ENCODE measurements around the gene CNPY3.
"Not testable (repeated sequence)": the region's sequence is repeated elsewhere in the genome, so short reads cannot be mapped to it uniquely, and the experiment has no call there.

CNPY3 gene

GRCh38 chr6:42928986-42929820 is at the start of gene CNPY3:
TSS of gene CNPY3 (plus strand) at chr6:42929480. CDS start at chr6:42929571, 91 bp downstream.
- peak; percentile 86 to 93 for DNase-seq (ENCODE audit: low read depth in 2 of 2)

DNA sequence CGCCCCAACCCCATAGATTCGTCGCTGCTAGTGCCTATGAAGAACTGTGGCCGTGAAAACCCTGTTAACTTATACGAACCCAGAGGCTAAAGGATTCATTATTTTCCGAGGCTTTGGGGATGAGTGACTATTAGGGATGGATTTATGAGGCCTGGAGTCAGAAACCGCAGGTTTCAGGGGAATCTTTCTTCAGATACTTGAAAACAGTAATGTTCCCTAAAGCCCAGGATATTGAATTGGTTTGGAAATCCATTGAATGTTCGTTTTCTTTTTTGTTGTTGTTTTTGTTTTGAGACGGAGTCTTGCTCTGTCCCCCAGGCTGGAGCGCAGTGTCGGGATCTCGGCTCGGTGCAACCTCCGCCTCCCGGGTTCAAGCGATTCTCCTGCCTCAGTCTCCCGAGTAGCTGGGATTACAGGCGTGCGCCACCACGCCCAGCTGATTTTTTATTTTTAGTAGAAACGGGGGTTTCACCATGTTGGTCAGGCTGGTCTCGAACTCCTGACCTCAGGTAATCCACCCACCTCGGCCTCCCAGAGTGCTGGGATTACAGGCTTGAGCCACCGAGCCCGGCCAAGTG is 49.0 kb upstream of the CNPY3 start:
- not testable (repeated sequence) for DNase-seq (ENCODE audit: low read depth in 2 of 2)

DNA sequence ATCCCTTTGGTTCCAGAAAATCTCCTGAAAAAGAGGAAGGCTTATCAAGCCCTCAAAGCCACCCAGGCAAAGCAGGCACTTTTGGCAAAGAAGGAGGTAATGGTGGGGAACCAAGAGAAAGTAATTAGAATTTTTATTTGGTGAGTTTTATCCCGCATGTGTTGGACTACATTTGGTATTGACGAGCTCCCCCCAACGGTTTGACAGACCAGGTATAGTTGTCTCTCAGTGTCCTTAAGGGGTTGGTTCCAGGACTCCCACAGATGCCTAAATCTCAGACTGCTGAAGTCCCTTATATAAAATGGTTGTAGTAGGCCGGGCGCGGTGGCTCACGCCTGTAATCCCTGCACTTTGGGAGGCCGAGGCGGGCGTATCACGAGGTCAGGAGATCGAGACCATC is 48.4 kb upstream of the CNPY3 start:
- not testable (repeated sequence) for DNase-seq (ENCODE audit: low read depth in 2 of 2)

GRCh38 chr6:42885702-42886101 is 43.6 kb upstream of the CNPY3 start:
- DNase-seq (ENCODE audit: low read depth in 2 of 2) = no peak

GRCh38 chr6:42888201-42888600 is 41.1 kb upstream of the CNPY3 start:
- not testable (repeated sequence) for DNase-seq (ENCODE audit: low read depth in 2 of 2)

DNA sequence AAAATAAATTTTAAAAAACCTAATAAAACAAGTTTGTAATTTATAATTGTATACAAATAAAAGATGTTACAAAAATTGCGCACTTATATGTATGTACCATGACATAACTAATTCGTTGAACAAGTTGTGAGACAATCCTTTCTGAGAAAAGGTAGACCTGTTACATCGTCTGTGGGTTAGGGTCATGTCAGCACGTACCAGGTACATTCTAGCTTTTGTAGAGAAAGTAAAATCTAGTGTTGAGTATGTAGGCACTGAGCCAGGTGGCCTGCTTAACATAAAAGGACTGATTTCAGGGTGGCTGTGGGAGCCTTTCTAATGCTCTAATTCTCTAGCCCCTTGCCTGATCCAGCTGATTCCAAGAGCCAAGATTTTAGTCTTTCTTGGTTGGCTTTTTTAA is 39.5 kb upstream of the CNPY3 start:
- DNase-seq (ENCODE audit: low read depth in 2 of 2) = no peak

DNA sequence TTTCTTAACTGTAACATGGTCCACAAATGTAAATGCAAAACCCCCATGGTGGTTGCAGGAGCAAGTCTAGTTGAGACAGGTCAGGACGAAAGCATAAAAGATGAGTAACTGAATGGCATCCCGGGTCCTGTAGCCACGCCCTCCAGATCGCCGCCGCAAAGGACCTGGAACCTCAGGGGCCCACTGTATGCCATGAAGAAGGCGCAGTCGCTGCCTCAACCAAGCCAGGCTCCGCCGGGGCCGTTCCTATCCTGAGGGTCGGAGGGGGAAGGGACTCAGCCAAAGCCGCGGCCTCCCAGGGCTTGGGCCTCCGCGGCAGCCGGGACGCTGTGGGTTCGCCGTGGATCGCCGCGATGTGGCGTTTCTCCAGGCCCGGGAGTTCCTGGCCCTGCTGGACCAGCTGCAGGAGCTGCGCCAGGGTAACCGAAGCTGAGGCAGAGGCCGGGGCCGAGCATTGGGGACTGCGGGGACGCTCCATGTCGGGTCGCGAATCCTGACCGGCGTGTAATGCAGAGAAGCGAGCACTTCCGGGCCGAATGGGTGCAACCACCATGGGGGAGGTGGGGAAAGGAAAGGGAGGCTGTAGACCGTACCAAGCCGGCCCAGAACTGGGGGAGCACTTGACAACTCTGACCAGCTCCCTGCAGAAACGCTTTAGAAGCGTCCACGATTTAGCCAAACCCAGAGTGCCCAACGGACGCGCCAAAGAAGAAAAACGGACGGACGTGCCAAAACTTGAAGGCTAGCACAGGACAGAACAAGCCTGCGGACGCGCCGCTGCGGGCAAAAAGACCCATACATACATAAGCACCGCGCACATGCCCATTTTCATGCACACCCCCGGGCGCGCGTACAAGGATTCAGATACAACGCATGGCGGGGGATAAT is 38.7 kb upstream of the CNPY3 start:
- DNase-seq (ENCODE audit: low read depth in 2 of 2) = peak; percentile 84 to 90

- no peak for DNase-seq (ENCODE audit: low read depth in 2 of 2)
These were observed 38.0 kb upstream of the CNPY3 start for GRCh38 chr6:42891199-42891722.

DNA sequence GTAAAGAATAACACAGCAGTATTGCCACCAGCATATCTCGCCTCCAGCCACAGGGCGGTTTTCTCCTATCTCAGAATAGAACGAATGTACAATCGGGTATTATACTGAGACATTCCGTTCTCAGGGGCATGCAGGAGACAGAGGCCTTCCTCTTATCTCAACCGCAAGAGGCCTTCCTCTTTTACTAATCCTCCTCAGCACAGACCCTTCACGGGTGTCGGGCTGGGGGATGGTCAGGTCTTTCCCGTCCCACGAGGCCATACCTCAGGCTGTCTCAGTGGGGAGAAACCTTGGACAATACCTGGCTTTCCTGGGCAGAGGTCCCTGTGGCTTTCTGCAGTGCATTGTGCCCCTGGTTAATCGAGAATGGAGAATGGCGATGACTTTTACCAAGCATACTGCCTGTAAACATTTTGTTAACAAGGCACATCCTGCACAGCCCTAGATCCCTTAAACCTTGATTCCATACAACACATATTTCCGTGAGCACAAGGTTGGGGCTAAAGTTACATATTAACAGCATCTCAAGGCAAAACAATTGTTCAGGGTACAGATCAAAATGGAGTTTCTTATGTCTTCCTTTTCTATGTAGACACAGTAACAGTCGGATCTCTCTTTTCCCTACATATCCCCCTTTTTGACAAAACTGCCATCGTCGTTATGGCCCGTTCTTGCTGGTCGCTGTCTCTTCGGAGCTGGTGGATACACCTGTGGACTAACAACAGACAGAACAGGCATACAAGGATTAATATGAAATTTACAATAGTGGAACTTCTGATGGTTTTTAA is 35.0 kb upstream of the CNPY3 start:
- DNase-seq (ENCODE audit: low read depth in 2 of 2) = not testable (repeated sequence)

- no peak for DNase-seq (ENCODE audit: low read depth in 2 of 2)
These were observed 33.0 kb upstream of the CNPY3 start for GRCh38 chr6:42896178-42896719.

DNA sequence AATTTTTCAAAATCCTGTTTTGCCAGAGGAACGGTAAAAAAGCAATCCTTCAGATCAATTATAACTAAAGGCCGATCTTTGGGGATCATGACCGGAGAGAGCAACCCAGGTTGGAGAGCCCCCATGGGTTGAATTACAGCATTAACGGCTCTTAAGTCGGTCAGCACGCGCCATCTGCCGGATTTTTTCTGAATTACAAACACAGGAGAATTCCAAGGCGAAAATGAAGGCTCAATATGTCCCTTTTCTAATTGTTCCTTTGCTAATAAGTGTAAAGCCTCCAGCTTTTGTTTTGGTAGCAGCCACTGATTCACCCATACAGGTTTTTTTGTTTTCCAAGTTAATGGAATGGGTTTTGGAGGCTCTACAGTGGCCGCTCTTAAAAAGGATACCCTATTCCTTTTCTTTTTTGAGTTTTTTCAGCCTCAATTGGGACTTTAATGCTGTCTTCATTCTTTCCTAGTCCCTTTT is 30.4 kb upstream of the CNPY3 start:
- DNase-seq (ENCODE audit: low read depth in 2 of 2) = peak in 1 of 2 experiments; percentile 63

- no peak for DNase-seq (ENCODE audit: low read depth in 2 of 2)
These were observed 29.4 kb upstream of the CNPY3 start for GRCh38 chr6:42899871-42900270.

DNA sequence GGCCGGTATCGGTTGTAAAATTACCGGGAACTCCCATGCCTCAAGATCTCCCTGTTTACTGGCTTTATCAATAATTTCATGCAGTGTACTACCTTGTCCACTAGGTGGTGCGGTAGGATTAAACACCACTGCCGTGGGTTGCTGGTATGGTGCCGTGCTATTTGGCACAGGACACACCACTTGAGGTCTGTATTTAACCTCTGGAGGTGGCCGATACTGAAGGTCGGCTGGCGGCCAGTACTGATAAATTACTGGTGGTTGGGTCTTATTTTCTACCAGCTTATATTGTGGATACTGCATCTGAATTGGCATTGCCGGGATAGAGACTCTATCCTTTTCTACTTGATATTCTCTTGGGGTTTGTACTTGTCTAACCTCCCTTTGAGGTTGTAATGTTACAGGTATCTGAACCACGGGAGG is 27.7 kb upstream of the CNPY3 start:
- peak; percentile 37 to 47 for DNase-seq (ENCODE audit: low read depth in 2 of 2)

- DNase-seq (ENCODE audit: low read depth in 2 of 2) = not testable (repeated sequence)
These were observed 26.6 kb upstream of the CNPY3 start for GRCh38 chr6:42902429-42903263.

DNA sequence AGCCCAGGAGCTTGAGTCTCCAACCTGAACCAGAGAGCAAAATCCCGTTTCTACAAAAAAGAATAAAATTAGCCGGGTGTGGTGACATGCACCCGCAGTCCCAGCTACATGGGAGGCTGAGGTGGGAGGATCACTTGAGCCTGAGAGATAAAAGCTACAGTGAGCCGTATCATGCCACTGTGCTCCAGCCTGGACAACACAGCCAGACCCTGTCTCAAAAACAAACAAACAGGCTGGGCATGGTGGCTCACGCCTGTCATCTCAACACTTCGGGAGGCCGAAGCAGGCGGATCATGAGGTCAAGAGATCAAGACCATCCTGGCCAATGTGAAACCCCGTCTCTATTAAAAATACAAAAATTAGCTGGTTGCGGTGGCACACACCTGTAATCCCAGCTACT is 24.8 kb upstream of the CNPY3 start:
- no peak for DNase-seq (ENCODE audit: low read depth in 2 of 2)

GRCh38 chr6:42907336-42907735 is 21.9 kb upstream of the CNPY3 start:
- no peak for DNase-seq (ENCODE audit: low read depth in 2 of 2)

DNA sequence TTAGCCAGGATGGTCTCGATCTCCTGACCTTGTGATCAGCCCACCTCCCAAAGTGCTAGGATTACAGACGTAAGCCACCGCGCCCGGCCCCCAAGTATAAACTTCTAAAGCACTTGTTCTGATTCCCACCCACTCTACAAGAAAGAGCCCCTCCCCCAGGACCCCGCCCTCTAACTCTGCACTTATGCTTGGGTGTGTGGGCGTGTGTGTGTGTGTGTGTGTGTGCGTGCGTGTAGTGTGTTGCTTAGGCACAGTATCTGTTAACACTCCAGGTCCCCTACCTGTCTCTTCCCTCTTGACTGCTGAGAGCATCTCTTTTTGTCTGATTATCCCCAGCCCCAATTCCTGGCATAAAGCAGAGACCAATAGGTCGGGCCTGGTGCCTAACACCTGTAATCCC is 19.4 kb upstream of the CNPY3 start:
- DNase-seq (ENCODE audit: low read depth in 2 of 2) = no peak

- no peak for DNase-seq (ENCODE audit: low read depth in 2 of 2)
These were observed 17.9 kb upstream of the CNPY3 start for GRCh38 chr6:42911171-42912021.

GRCh38 chr6:42914546-42914945 is 14.7 kb upstream of the CNPY3 start:
- DNase-seq (ENCODE audit: low read depth in 2 of 2) = no peak

All from stimulated activated CD4-positive, alpha-beta T cell treated with anti-CD3 and anti-CD28 coated beads, Interleukin-12 subunit alpha, Interleukin-12 subunit beta, amount 100 ng/mL, for 24 hours (primary cell).